NB4 (cell line): ENCODE results near the gene SLC39A13.

Experiments used
- DNase-seq: peaks from one replicate; pipeline ENCODE4 v3.0.0; 2010; ENCODE audit warnings: low read depth
- H3K4me3 ChIP-seq: one replicate; pipeline ENCODE4 v1.5.1; 2011; ENCODE audit warnings: mild to moderate bottlenecking, low read depth, low read length, moderate library complexity
- CTCF ChIP-seq: IDR thresholded peaks from one replicate; pipeline ENCODE4 v1.5.1; 2012; ENCODE audit warnings: low read depth, low read length
- MAX ChIP-seq: IDR thresholded peaks from 2 replicates; pipeline ENCODE4 v1.6.1; 2011; ENCODE audit warnings: low read depth, low read length
- MYC ChIP-seq: IDR thresholded peaks from 2 replicates; pipeline ENCODE4 v1.6.1; 2011; ENCODE audit warnings: low read depth, low read length
- POLR2A ChIP-seq: IDR thresholded peaks from 2 replicates; pipeline ENCODE4 v1.6.1; 2011; ENCODE audit warnings: mild to moderate bottlenecking; ENCODE audit not compliant: insufficient read length; ENCODE audit errors: extremely low read depth

The SLC39A13 gene

GRCh38 chr11:47445840-47446239 is 37.5 kb downstream of the SLC39A13 start:
- H3K4me3 ChIP-seq, result no peak overlapping the region
- no peak for DNase-seq
- TF ChIP-seq MAX, result no peak
- TF ChIP-seq POLR2A, result no peak
- no peak for TF ChIP-seq MYC
- TF ChIP-seq CTCF, result no peak

GRCh38 chr11:47446833-47447232 is 38.4 kb downstream of the SLC39A13 start:
- no peak overlapping the region for H3K4me3 ChIP-seq
- DNase-seq, result no peak
- no peak for TF ChIP-seq CTCF
- no peak for TF ChIP-seq POLR2A
- no peak for TF ChIP-seq MYC
- TF ChIP-seq MAX, result no peak

GRCh38 chr11:47447906-47448305 is 39.5 kb downstream of the SLC39A13 start:
- H3K4me3 ChIP-seq, result no peak overlapping the region
- TF ChIP-seq CTCF, result no peak
- DNase-seq, result no peak

GRCh38 chr11:47448566-47449427 is 40.4 kb downstream of the SLC39A13 start, which contains the start of gene RAPSN:
RAPSN (minus strand) TSS chr11:47449136; CDS start chr11:47448964, 172 bp downstream.
- no peak for DNase-seq
- no peak within 1 kb of the TSS for H3K4me3 ChIP-seq
- TF ChIP-seq POLR2A (no peak), MYC (no peak), MAX (no peak), CTCF (no peak)

GRCh38 chr11:47449541-47449940 is 41.2 kb downstream of the SLC39A13 start:
- no peak for TF ChIP-seq MYC
- TF ChIP-seq MAX, result no peak
- TF ChIP-seq CTCF, result no peak
- no peak for TF ChIP-seq POLR2A
- DNase-seq, result no peak

GRCh38 chr11:47451436-47451835 is 43.0 kb downstream of the SLC39A13 start:
- TF ChIP-seq POLR2A, result no peak
- TF ChIP-seq CTCF, result no peak
- no peak for TF ChIP-seq MYC
- H3K4me3 ChIP-seq, result no peak overlapping the region
- no peak for DNase-seq

More at GRCh38 chr11:47449541-47449940, 41.2 kb downstream of the SLC39A13 start:
- H3K4me3 ChIP-seq, result no peak overlapping the region
